VCaP (cell line): ENCODE data around the gene PSMD5.

Experiments used
- H3K27ac ChIP-seq: fragments of 450-650 bp; 2 replicates; pipeline ENCODE4 v1.5.1; 2017
- CTCF ChIP-seq: fragments of 450-650 bp; conservative IDR thresholded peaks from 2 replicates; pipeline ENCODE4 v1.5.1; 2017; ENCODE audit warnings: mild to moderate bottlenecking, moderate library complexity

Gene PSMD5

GRCh38 chr9:120867676-120868338, 25.1 kb upstream of the PSMD5 start:
- TF ChIP-seq CTCF = no peak
- H3K27ac ChIP-seq = peak overlapping the region; percentile 76

- TF ChIP-seq CTCF = no peak
- no peak overlapping the region; the same call in 1 of the 2 replicates for H3K27ac ChIP-seq
These were observed 23.9 kb upstream of the PSMD5 start for GRCh38 chr9:120866651-120867050.

GRCh38 chr9:120865809-120866208, 23.1 kb upstream of the PSMD5 start:
- no peak overlapping the region for H3K27ac ChIP-seq
- no peak for TF ChIP-seq CTCF

- TF ChIP-seq CTCF = no peak
These were observed 22.5 kb upstream of the PSMD5 start for GRCh38 chr9:120865176-120865575.

GRCh38 chr9:120864719-120865118, 22.0 kb upstream of the PSMD5 start:
- H3K27ac ChIP-seq = no peak overlapping the region

More at GRCh38 chr9:120865176-120865575, 22.5 kb upstream of the PSMD5 start:
- no peak overlapping the region for H3K27ac ChIP-seq

GRCh38 chr9:120863833-120864232, 21.1 kb upstream of the PSMD5 start:
- no peak overlapping the region for H3K27ac ChIP-seq
- no peak for TF ChIP-seq CTCF

More at GRCh38 chr9:120864719-120865118, 22.0 kb upstream of the PSMD5 start:
- TF ChIP-seq CTCF = no peak

GRCh38 chr9:120862452-120862851, 19.7 kb upstream of the PSMD5 start:
- no peak for TF ChIP-seq CTCF
- H3K27ac ChIP-seq = no peak overlapping the region
